Astrocyte of the spinal cord (primary cell): ENCODE data around the gene SPINT2.
A peak's percentile ranks its signal among the peaks of the same experiment; 100 is the strongest.

Experiments
- DNase-seq: peaks from one replicate; pipeline ENCODE4 v3.0.0; 2011; ENCODE audit warnings: low read depth, low spot score
- H3K4me3 ChIP-seq: 2 replicates; pipeline ENCODE4 v1.5.1; 2011; ENCODE audit warnings: low read depth, mild to moderate bottlenecking, low read length, moderate library complexity
- in situ Hi-C: cut with HindIII; loops from 2 replicates; pipeline ENCODE4 v1.10.0; 2017; ENCODE audit warnings: low sequenced_read_pairs
- TF ChIP-seq, protein P1 (sequence below): IDR thresholded peaks from 2 replicates; pipeline ENCODE4 v1.5.1; 2012; ENCODE audit warnings: low read depth, mild to moderate bottlenecking, low read length, inconsistent platforms

The SPINT2 gene, protein sequence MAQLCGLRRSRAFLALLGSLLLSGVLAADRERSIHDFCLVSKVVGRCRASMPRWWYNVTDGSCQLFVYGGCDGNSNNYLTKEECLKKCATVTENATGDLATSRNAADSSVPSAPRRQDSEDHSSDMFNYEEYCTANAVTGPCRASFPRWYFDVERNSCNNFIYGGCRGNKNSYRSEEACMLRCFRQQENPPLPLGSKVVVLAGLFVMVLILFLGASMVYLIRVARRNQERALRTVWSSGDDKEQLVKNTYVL

DNA sequence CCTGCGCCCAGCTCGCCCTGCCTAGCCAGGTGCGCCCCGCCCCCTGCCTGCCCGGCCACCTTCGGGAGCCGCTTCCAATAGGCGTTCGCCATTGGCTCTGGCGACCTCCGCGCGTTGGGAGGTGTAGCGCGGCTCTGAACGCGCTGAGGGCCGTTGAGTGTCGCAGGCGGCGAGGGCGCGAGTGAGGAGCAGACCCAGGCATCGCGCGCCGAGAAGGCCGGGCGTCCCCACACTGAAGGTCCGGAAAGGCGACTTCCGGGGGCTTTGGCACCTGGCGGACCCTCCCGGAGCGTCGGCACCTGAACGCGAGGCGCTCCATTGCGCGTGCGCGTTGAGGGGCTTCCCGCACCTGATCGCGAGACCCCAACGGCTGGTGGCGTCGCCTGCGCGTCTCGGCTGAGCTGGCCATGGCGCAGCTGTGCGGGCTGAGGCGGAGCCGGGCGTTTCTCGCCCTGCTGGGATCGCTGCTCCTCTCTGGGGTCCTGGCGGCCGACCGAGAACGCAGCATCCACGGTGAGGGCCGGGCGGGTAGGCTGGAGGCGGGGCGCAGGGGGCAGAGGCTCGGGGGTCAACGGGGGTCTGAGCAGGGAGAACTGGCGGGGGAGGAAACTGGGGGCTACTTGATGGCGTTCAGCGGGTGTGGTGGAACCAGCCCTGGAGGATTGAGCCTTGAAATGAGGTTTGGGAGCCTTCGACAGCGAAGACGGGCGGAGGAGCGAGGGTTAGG lies at the start of gene SPINT2:
Gene SPINT2, plus strand, starts transcription at position 88 of the 727 bp plus-strand sequence. Its CDS starts 320 bp downstream, at position 408.
- peak within 1 kb of the TSS; percentile 38 for H3K4me3 ChIP-seq
- in situ Hi-C loops, result loop anchor here (25.0 kb wide), 1 partner anchor 127 kb away; no protein-coding TSS in a partner anchor

DNA sequence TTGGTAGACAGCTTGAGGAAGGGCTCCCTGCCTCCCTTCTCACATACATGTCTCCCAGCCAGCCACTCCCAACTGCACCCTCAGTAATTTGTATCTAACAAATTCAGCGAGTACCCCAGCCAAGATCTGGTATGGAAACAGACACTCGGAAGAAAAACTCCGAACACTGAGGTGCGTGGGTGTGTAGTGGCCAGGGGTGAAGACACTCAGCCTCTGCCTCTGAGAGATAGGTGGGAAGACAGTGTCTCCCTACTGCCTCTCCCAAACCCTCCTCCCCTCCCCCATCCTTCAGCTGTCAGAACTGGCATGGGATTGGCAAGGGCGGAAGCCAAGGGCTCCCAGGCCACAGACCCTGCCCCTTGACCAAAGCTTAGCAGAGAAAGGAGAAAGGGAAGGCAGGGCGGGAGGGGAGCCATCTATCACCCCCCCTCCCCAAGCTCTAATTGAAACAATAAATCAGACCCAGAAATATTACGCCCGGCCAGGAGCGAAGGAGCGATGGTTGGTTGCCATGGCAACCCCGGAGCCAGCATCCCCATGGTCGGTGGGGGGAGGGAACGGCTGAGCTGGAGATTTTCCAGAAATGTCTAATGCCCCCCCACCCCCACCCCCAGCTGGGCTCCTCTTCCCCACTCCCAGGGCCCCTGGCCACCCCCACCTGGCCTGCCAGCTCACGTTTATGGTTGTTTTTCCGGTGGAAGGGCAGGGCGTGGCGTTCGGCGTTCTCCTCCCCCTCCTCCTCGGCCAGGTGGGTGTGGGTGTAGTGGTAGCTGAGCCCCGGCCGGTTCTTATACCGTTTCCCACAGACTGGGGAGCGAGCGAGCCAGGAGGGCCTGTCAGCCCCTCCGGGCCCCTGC lies 47.4 kb upstream of the SPINT2 start:
- no peak overlapping the region for H3K4me3 ChIP-seq
- in situ Hi-C loops, result no loop called here
- DNase-seq, result no peak
- TF ChIP-seq, protein P1, sequence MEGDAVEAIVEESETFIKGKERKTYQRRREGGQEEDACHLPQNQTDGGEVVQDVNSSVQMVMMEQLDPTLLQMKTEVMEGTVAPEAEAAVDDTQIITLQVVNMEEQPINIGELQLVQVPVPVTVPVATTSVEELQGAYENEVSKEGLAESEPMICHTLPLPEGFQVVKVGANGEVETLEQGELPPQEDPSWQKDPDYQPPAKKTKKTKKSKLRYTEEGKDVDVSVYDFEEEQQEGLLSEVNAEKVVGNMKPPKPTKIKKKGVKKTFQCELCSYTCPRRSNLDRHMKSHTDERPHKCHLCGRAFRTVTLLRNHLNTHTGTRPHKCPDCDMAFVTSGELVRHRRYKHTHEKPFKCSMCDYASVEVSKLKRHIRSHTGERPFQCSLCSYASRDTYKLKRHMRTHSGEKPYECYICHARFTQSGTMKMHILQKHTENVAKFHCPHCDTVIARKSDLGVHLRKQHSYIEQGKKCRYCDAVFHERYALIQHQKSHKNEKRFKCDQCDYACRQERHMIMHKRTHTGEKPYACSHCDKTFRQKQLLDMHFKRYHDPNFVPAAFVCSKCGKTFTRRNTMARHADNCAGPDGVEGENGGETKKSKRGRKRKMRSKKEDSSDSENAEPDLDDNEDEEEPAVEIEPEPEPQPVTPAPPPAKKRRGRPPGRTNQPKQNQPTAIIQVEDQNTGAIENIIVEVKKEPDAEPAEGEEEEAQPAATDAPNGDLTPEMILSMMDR, result no peak

More for the DNA sequence above, at the start of gene SPINT2:
- TF ChIP-seq, protein P1, result no peak
- DNase-seq, result no peak

DNA sequence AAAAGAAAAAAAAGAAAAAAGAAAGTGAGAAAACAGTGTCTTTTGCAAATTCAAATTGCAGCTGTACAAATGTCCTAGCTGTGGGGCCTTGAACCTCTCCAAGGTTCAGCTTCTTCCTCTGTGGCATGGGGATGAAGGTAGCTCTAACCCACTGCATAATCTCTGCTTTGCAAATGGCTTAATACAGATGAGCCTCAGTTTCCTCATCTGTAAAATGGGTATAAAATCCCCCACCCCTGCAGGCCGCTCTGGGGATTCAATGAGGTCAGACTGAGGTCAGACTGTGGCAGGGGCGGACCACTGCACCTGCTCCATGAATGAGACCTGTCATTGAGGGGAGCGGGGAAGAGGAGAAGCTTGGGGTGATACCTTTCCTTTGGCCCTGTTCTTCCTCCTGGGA lies 46.2 kb upstream of the SPINT2 start:
- in situ Hi-C loops, result no loop called here
- TF ChIP-seq, protein P1, result no peak
- H3K4me3 ChIP-seq, result no peak overlapping the region
- no peak for DNase-seq

DNA sequence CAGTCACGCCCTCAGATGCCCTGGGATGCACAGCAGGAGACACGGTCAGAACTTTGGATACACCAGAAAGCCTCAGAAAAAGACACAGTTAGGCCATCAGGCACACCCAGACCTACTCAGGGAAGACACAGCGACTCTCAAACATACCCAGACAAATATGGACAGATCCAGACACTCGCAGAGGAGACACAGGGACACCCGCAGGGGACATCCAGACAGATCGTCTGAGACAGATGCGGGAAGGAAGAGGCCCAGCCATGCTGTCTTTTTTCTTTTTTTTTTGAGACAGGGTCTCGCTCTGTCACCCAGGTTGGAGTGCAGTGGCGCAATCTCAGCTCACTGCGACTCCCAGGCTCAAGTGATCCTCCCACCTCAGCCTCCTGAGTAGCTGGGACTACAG lies 45.2 kb upstream of the SPINT2 start:
- no peak for DNase-seq
- in situ Hi-C loops, result no loop called here
- no peak overlapping the region for H3K4me3 ChIP-seq
- TF ChIP-seq, protein P1, result no peak

DNA sequence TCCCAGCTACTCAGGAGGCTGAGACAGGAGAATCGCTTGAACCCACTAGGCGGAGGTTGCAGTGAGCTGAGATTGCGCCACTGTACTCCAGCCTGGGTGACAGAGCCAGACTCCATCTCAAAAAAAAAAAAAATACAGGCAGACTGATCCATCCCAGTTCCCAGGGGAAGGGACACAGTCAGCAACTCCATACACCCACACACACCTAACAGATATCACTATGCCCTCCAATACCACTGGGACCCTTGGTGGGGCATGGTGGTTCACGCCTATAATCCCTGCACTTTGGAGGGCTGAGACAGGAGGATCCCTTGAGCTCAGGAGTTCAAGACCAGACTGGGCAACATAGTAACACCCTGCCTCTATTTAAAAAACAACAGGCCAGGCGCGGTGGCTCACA lies 43.0 kb upstream of the SPINT2 start:
- TF ChIP-seq, protein P1, result no peak
- in situ Hi-C loops, result no loop called here

DNA sequence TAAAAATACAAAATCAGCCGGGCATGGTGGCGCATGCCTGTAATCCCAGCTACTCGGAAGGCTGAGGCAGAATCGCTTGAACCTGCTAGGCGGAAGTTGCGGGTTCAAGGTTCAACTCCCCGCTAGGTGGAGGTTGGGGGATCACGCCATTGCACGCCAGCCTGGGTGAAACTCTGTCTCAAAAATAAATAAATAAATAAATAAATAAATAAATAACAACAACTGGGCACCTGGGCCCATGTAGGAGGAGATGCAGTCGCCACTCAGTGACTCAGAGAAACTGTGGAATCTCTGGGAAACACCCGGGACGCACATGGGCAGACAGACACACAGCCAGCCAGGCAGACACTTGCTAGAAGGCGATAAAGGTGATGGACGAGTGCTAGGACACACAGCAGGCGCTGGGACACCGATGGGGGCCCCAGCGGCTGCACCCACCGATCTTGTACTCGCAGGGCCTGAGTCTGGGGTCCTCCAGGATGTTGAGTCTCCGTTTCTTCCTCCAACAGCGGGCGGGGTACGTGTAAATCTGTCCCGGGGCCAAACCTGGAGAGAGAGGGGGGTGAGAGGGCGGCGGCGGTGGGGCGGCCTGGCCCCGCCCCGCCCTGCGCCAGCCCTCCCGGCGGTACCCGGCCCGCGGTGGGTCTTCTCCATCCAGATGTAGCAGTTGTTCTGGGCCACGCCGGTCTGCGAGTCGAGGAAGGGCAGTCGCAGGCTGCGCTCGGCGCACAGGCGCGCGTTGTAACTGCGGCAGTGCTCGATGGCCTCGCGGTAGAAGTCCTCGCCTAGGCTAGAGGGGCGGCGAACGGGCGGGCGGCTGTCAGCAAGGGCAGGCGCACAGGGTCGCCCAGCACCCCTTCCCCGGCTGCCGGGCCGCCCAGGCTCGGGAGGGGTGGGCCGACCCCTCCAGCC lies 42.2 kb upstream of the SPINT2 start:
- in situ Hi-C loops, result no loop called here
- no peak for DNase-seq
- H3K4me3 ChIP-seq, result no peak overlapping the region
- TF ChIP-seq, protein P1, result no peak

More for the DNA sequence above, 43.0 kb upstream of the SPINT2 start:
- DNase-seq, result no peak
- no peak overlapping the region for H3K4me3 ChIP-seq
